LNCAP (cell line): ENCODE data around the gene GPC6.

Experiments
- CTCF ChIP-seq: fragments of 450-650 bp; IDR thresholded peaks from 2 replicates; pipeline ENCODE4 v1.5.1; 2017; ENCODE audit warnings: mild to moderate bottlenecking

The GPC6 gene

GRCh38 chr13:94248454-94249228 lies 1022.0 kb downstream of the GPC6 start:
- no peak for TF ChIP-seq CTCF

GRCh38 chr13:94249512-94249911 lies 1022.9 kb downstream of the GPC6 start:
- TF ChIP-seq CTCF: no peak

- no peak for TF ChIP-seq CTCF
Observed at GRCh38 chr13:94251831-94252608, 1025.4 kb downstream of the GPC6 start.

- TF ChIP-seq CTCF: no peak
Observed at GRCh38 chr13:94254737-94255136, 1028.1 kb downstream of the GPC6 start.

- TF ChIP-seq CTCF: no peak
Observed at GRCh38 chr13:94256721-94257120, 1030.1 kb downstream of the GPC6 start.

- no peak for TF ChIP-seq CTCF
Observed at GRCh38 chr13:94259984-94260383, 1033.4 kb downstream of the GPC6 start.

GRCh38 chr13:94261163-94261562 lies 1034.6 kb downstream of the GPC6 start:
- no peak for TF ChIP-seq CTCF
